B cell (primary cell): ENCODE measurements around the gene SLC22A13. TPM values are rescaled to one million over a fixed set of nuclear protein-coding genes. Genes with fewer than 3 reads are reported as not detected.

Source experiments
- ATAC-seq: fragments of 200-7000 bp; cut with Tn5 transposase; one replicate; pipeline ENCODE4 v1.10.0; 2021; ENCODE audit warnings: low read depth, mild to moderate bottlenecking, moderate number of reproducible peaks, moderate library complexity
- CTCF ChIA-PET: fragments of 350-600 bp; sonication (Branson Sonifier 250); formaldehyde crosslinking; loops from one replicate; lab custom pipeline; 2021; ENCODE audit warnings: antibody characterized with exemption, inconsistent platforms; lab: Charles Lee
- POLR2A ChIA-PET: fragments of 350-600 bp; sonication (Branson Sonifier 250); formaldehyde crosslinking; loops from one replicate; lab custom pipeline; 2021; ENCODE audit warnings: antibody characterized with exemption; lab: Charles Lee
- DNase-seq: peaks from one replicate; pipeline ENCODE4 v3.0.0; 2013
- H2AFZ ChIP-seq: 2 replicates; pipeline ENCODE4 v1.6.1; 2012; ENCODE audit warnings: mild to moderate bottlenecking, low read depth, low read length; ENCODE audit not compliant: insufficient read depth, poor library complexity, severe bottlenecking
- H3K27ac ChIP-seq, 2 donors: 1 replicate in 1 of 2; 2 replicates in 1 of 2; pipeline ENCODE4 v1.5.1; 2012 to 2013; ENCODE audit warnings: low read length in 2 of 2, mild to moderate bottlenecking in 2 of 2, moderate library complexity in 1 of 2
- H3K27me3 ChIP-seq, 4 experiments: fragments of 200-600 bp in 1 of 4; sonication (generic) in 1 of 4; replicated peaks in 1 of 4; 1 replicate in 2 of 4; 2 replicates in 2 of 4; pipeline versions ENCODE4 v1.6.1 to v1.7.0; 2013 to 2016; ENCODE audit warnings: low read length in 3 of 4, mild to moderate bottlenecking in 2 of 4, mixed read lengths in 1 of 4, moderate library complexity in 1 of 4; ENCODE audit not compliant: insufficient read depth in 4 of 4, control insufficient read depth in 3 of 4; ENCODE audit errors: control extremely low read depth in 1 of 4
- H3K36me3 ChIP-seq, 2 experiments: replicated peaks in 1 of 2; 1 replicate in 1 of 2; 2 replicates in 1 of 2; pipeline versions ENCODE4 v1.6.1 to v1.7.1; 2013; ENCODE audit warnings: low read length in 1 of 2; ENCODE audit not compliant: insufficient read depth in 2 of 2, control insufficient read depth in 1 of 2; ENCODE audit errors: control extremely low read depth in 1 of 2, extremely low read depth in 1 of 2
- H3K4me1 ChIP-seq, 2 donors: fragments of 200-600 bp in 1 of 2; sonication (generic) in 1 of 2; 1 replicate in 1 of 2; 2 replicates in 1 of 2; pipeline versions ENCODE4 v1.5.1 to v1.6.1; 2013 to 2017; ENCODE audit warnings: low read length in 2 of 2; ENCODE audit not compliant: control insufficient read depth in 2 of 2, insufficient read depth in 2 of 2
- H3K4me2 ChIP-seq: replicated peaks from 2 replicates; pipeline ENCODE3; 2012; ENCODE audit warnings: mild to moderate bottlenecking, low read depth, low read length; ENCODE audit not compliant: poor library complexity, severe bottlenecking
- H3K4me3 ChIP-seq, 5 experiments: fragments of 200-600 bp in 1 of 5; sonication (generic) in 1 of 5; 1 replicate in 3 of 5; 2 replicates in 2 of 5; pipeline versions ENCODE4 v1.5.1 to v1.7.0; 2011 to 2016; ENCODE audit warnings: low read length in 4 of 5, mild to moderate bottlenecking in 4 of 5, low read depth in 2 of 5, control low read depth in 1 of 5, moderate library complexity in 1 of 5; ENCODE audit not compliant: insufficient read depth in 1 of 5; ENCODE audit errors: control extremely low read depth in 1 of 5, extremely low read depth in 1 of 5
- H3K79me2 ChIP-seq: fragments of 200-600 bp; sonication (generic); one replicate; pipeline ENCODE4 v1.6.0; 2016; ENCODE audit warnings: low read length; ENCODE audit not compliant: control insufficient read depth, insufficient read depth
- H3K9ac ChIP-seq: fragments of 200-600 bp; sonication (generic); 2 replicates; pipeline ENCODE4 v1.6.1; 2017; ENCODE audit warnings: mild to moderate bottlenecking, low read length, moderate library complexity
- H3K9me3 ChIP-seq, 3 donors: one replicate each; pipeline versions ENCODE4 v1.6.1 to v1.7.1; 2013; ENCODE audit warnings: low read length in 2 of 3; ENCODE audit not compliant: control insufficient read depth in 2 of 3, insufficient read depth in 1 of 3; ENCODE audit errors: control extremely low read depth in 1 of 3
- H4K20me1 ChIP-seq: 2 replicates; pipeline ENCODE4 v1.6.0; 2012; ENCODE audit warnings: mild to moderate bottlenecking, low read length; ENCODE audit not compliant: insufficient read depth, control insufficient read depth, poor library complexity, severe bottlenecking
- H3K27ac Mint-ChIP-seq: one replicate; pipeline ENCODE4 v1.8.0; 2021; ENCODE audit warnings: mixed read lengths
- H3K27me3 Mint-ChIP-seq: one replicate; pipeline ENCODE4 v1.8.0; 2021; ENCODE audit warnings: mixed read lengths
- H3K4me1 Mint-ChIP-seq: one replicate; pipeline ENCODE4 v1.8.0; 2021; ENCODE audit warnings: mixed read lengths
- H3K4me3 Mint-ChIP-seq: one replicate; pipeline ENCODE4 v1.8.0; 2021; ENCODE audit warnings: mixed read lengths
- H3K9me3 Mint-ChIP-seq: one replicate; pipeline ENCODE4 v1.8.0; 2022; ENCODE audit warnings: mixed read lengths; ENCODE audit not compliant: insufficient read depth
- CTCF ChIP-seq: fragments of 200-600 bp; IDR thresholded peaks from one replicate; pipeline ENCODE4 v1.8.0; 2022; ENCODE audit warnings: antibody characterized with exemption, mild to moderate bottlenecking
- EZH2 ChIP-seq: IDR thresholded peaks from 2 replicates; pipeline ENCODE4 v1.6.1; 2012; ENCODE audit warnings: borderline replicate concordance, low read depth, mild to moderate bottlenecking, moderate library complexity, low read length; ENCODE audit not compliant: insufficient read depth, poor library complexity, severe bottlenecking
- WGBS: methylation state at CpG from one replicate; pipeline ENCODE4 v1.1.5; 2013; ENCODE audit warnings: missing lambda C conversion rate; ENCODE audit not compliant: insufficient coverage; 5-methylcytosine and 5-hydroxymethylcytosine counted together
- intact Hi-C: fragments of 100-400 bp; cut with micrococcal nuclease; formaldehyde crosslinking; loops from one replicate; pipeline ENCODE4 v1.10.0; 2022
- polyA plus RNA-seq: library from polyadenylated mRNA; depleted of rRNA; stranded (reverse); fragments of >200 nt; gene quantifications from 2 replicates; pipeline ENCODE4 v1.2.3, GENCODE V29; 2012
- total RNA-seq, 2 donors: library from RNA; stranded (reverse); fragments of 120-200 nt in 1 of 2; gene quantifications; 1 replicate in 1 of 2; 2 replicates in 1 of 2; pipeline versions ENCODE4 v1.2.3 to v1.2.4, GENCODE V29; 2013 to 2022

Gene SLC22A13
- total and polyA plus RNA-seq, 2 donors (not counting 1 experiment from before 2014, with no cell fraction given), result 0.31 to 0.91 TPM

- WGBS, result 83% methylated on average over 1 of the region's 1 CpG
- H3K79me2 ChIP-seq, result no peaks in the 10 kb centered on the region
- peaks cover 20 to 21% of the 10 kb centered on the region in 2 donors for H3K4me1 ChIP-seq
- Mint-ChIP-seq H3K9me3 (no peaks in the 10 kb centered on the region), H3K27me3 (no peaks in the 10 kb centered on the region), H3K27ac (no peak overlapping the region), H3K4me1 (peaks cover 18% of the 10 kb centered on the region), H3K4me3 (no peak overlapping the region)
- CTCF ChIA-PET, result no interaction called here
- H2AFZ ChIP-seq, result no peak overlapping the region
- ATAC-seq (no peak), DNase-seq (no peak)
- no peaks in the 10 kb centered on the region for H3K27me3 ChIP-seq
- no peaks in the 10 kb centered on the region for H4K20me1 ChIP-seq
- POLR2A ChIA-PET, result no interaction called here
- TF ChIP-seq EZH2 (no peak), CTCF (no peak)
- no peak overlapping the region for H3K9ac ChIP-seq
- H3K36me3 ChIP-seq, result no peaks in the 10 kb centered on the region
- H3K4me3 ChIP-seq, result no peak overlapping the region
- H3K4me2 ChIP-seq, result no peak overlapping the region
- intact Hi-C loops, result no loop called here
- H3K9me3 ChIP-seq, result no peaks in the 10 kb centered on the region
- H3K27ac ChIP-seq, result no peak overlapping the region
Observed at GRCh38 chr3:38264779-38265178, 833 bp upstream of the SLC22A13 start.

- Mint-ChIP-seq H3K4me1 (peaks cover 18% of the 10 kb centered on the region), H3K9me3 (no peaks in the 10 kb centered on the region), H3K27me3 (no peaks in the 10 kb centered on the region), H3K27ac (no peak overlapping the region), H3K4me3 (no peak overlapping the region)
- no peaks in the 10 kb centered on the region for H4K20me1 ChIP-seq
- no peak overlapping the region for H3K4me2 ChIP-seq
- no peaks in the 10 kb centered on the region for H3K27me3 ChIP-seq
- H3K9ac ChIP-seq, result no peak overlapping the region
- CTCF ChIA-PET, result interaction anchor here (0.9 kb wide), 1 partner anchor 102 kb away, joined by 3 read pairs; no protein-coding TSS in a partner anchor
- no peaks in the 10 kb centered on the region for H3K36me3 ChIP-seq
- ATAC-seq (no peak), DNase-seq (no peak)
- H2AFZ ChIP-seq, result no peak overlapping the region
- no CpG with 5 or more reads among the region's 1 CpG for WGBS
- no peak overlapping the region for H3K4me3 ChIP-seq
- H3K79me2 ChIP-seq, result no peaks in the 10 kb centered on the region
- H3K9me3 ChIP-seq, result no peaks in the 10 kb centered on the region
- H3K4me1 ChIP-seq, result peaks cover 20 to 21% of the 10 kb centered on the region in 2 donors
- POLR2A ChIA-PET, result interaction anchor here (0.6 kb wide), 1 partner anchor 81 kb away, joined by 9 read pairs; no protein-coding TSS in a partner anchor
- H3K27ac ChIP-seq, result no peak overlapping the region
- intact Hi-C loops, result no loop called here
- TF ChIP-seq CTCF (no peak), EZH2 (no peak)
Observed at GRCh38 chr3:38266810-38267209, 1.2 kb downstream of the SLC22A13 start.
